HCT116 (cell line): ENCODE data around the gene APOLD1.

Experiments
- CEBPB ChIP-seq: IDR thresholded peaks from 2 replicates; pipeline ENCODE4 v1.6.1; 2012; ENCODE audit warnings: low read depth
- CTCF ChIP-seq, 3 experiments: fragments of 200-600 bp in 1 of 3; sonication (generic) in 1 of 3; IDR thresholded peaks in 2 of 3; conservative IDR thresholded peaks in 1 of 3; 2 replicates each; pipeline ENCODE4 v1.5.1; 2012 to 2017; ENCODE audit warnings: low read depth in 2 of 3, low read length in 2 of 3, antibody characterized with exemption in 1 of 3, borderline replicate concordance in 1 of 3, control low read depth in 1 of 3, mild to moderate bottlenecking in 1 of 3, mixed read lengths in 1 of 3, mixed run types in 1 of 3, moderate library complexity in 1 of 3; ENCODE audit not compliant: insufficient read depth in 1 of 3
- JUND ChIP-seq: IDR thresholded peaks from 2 replicates; pipeline ENCODE4 v1.6.1; 2012
- MAX ChIP-seq: IDR thresholded peaks from 2 replicates; pipeline ENCODE4 v1.6.1; 2012
- POLR2A ChIP-seq: IDR thresholded peaks from 2 replicates; pipeline ENCODE4 v1.7.0; 2011; ENCODE audit warnings: borderline replicate concordance; ENCODE audit not compliant: insufficient read depth, insufficient read length; ENCODE audit errors: extremely low read depth
- RAD21 ChIP-seq: IDR thresholded peaks from 2 replicates; pipeline ENCODE4 v1.6.1; 2012; ENCODE audit warnings: low read depth, mild to moderate bottlenecking
- REST ChIP-seq: IDR thresholded peaks from 2 replicates; pipeline ENCODE4 v1.6.1; 2012; ENCODE audit warnings: low read depth
- SRF ChIP-seq: IDR thresholded peaks from 2 replicates; pipeline ENCODE4 v1.6.1; 2012; ENCODE audit warnings: low read depth
- YY1 ChIP-seq: IDR thresholded peaks from 2 replicates; pipeline ENCODE4 v1.6.1; 2011; ENCODE audit warnings: low read length, low read depth, moderate library complexity, mild to moderate bottlenecking; ENCODE audit not compliant: insufficient replicate concordance; ENCODE audit errors: extremely low read depth
- ZBTB33 ChIP-seq: IDR thresholded peaks from 2 replicates; pipeline ENCODE4 v1.6.1; 2011; ENCODE audit warnings: mild to moderate bottlenecking, low read length, moderate library complexity; ENCODE audit not compliant: insufficient replicate concordance; ENCODE audit errors: extremely low read depth

- no peak for TF ChIP-seq JUND
- no peak for TF ChIP-seq MAX
- TF ChIP-seq YY1: no peak
- no peak for TF ChIP-seq CTCF (IDR thresholded peaks at IDR 0.05 in 2 of 3, conservative IDR thresholded peaks at IDR 0.05 in 1 of 3; ENCODE audit: borderline replicate concordance in 1 of 3, insufficient read depth in 1 of 3, low read depth in 2 of 3, low read length in 2 of 3)
- TF ChIP-seq REST: no peak
- no peak for TF ChIP-seq SRF
- TF ChIP-seq RAD21: no peak
- no peak for TF ChIP-seq CEBPB
- no peak for TF ChIP-seq POLR2A
- TF ChIP-seq ZBTB33: no peak
Measured at GRCh38 chr12:12800406-12801180, 15.1 kb downstream of the APOLD1 start.
